Measurements from ENCODE around the gene COMMD6.

Gene COMMD6

GRCh38 chr13:75511051-75511625, 26.5 kb downstream of the COMMD6 start:
- Histone ChIP-seq H3K4me1 (ENCODE audit: insufficient read depth, low read length) (no peaks in the 10 kb centered on the region), H3K9ac (ENCODE audit: low read depth, low read length) (no peak overlapping the region), H3K36me3 (ENCODE audit: insufficient read depth, low read length) (no peaks in the 10 kb centered on the region), H3K9me3 (ENCODE audit: control insufficient read depth, insufficient read depth, low read length) (no peaks in the 10 kb centered on the region; the same call in 1 of the 2 replicates)

- Histone ChIP-seq H3K9me3 (ENCODE audit: control insufficient read depth, insufficient read depth, low read length) (no peaks in the 10 kb centered on the region), H3K4me1 (ENCODE audit: insufficient read depth, low read length) (no peaks in the 10 kb centered on the region), H3K9ac (ENCODE audit: low read depth, low read length) (no peak overlapping the region), H3K36me3 (ENCODE audit: insufficient read depth, low read length) (no peaks in the 10 kb centered on the region)
Observed at GRCh38 chr13:75508002-75508548, 29.6 kb downstream of the COMMD6 start.

DNA sequence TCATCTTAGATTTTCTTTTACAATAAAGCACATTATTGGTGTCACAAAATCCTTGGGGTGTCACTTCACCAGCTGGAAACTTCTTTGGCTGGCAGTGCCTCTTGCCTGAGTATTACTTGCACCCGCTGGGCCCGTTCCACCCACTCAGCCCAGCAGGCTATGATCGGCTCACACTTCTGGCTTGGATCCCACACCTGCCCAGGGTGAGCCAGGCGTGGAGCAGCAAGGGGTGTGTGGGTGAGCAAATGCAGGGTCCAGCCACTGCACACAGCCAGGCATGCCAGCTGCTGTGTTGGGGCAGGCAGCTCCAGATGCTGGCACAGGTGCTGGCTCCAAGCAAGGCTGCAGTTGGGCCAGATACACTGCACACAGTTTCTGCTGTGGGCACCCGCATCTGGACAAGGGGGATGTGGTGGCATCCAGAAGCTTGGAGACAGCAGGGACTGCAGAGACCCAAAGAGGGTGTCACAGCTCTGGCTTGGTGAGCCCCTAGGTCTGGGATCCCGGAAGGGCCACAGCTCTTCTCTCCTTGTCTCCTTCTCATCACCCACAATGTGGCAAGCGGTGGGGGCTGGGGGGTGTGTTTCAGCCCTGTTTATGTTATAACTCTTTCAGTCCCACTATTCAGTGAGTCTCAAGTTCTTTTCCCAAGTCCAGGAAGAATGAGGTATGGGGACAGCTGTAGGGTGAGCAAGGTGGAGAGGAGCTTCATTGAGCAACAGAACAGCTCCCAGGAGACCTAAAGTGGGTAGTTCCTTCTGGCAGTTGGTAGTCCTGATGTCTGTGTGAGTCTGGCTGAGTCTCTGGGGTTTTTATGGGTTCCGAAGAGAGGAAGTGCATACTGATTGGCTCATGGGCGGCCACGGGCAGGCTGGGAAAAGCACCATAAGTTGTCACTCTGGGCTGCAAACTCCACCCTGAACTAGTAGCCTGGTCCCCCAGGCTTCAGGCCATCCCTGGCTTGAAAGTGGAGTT, 30.3 kb downstream of the COMMD6 start:
- Histone ChIP-seq H3K9ac (ENCODE audit: low read depth, low read length) (no peak overlapping the region), H3K36me3 (ENCODE audit: insufficient read depth, low read length) (no peaks in the 10 kb centered on the region), H3K9me3 (ENCODE audit: control insufficient read depth, insufficient read depth, low read length) (no peaks in the 10 kb centered on the region), H3K4me1 (ENCODE audit: insufficient read depth, low read length) (no peaks in the 10 kb centered on the region)

- H3K9me3 ChIP-seq (ENCODE audit: control insufficient read depth, insufficient read depth, low read length) = no peaks in the 10 kb centered on the region
- H3K4me1 ChIP-seq (ENCODE audit: insufficient read depth, low read length) = no peaks in the 10 kb centered on the region
- no peak overlapping the region for H3K9ac ChIP-seq (ENCODE audit: low read depth, low read length)
- H3K36me3 ChIP-seq (ENCODE audit: insufficient read depth, low read length) = no peaks in the 10 kb centered on the region
Observed at GRCh38 chr13:75506018-75506417, 31.6 kb downstream of the COMMD6 start.

- H3K4me1 ChIP-seq (ENCODE audit: insufficient read depth, low read length) = no peaks in the 10 kb centered on the region
- H3K36me3 ChIP-seq (ENCODE audit: insufficient read depth, low read length) = no peaks in the 10 kb centered on the region
- H3K9me3 ChIP-seq (ENCODE audit: control insufficient read depth, insufficient read depth, low read length) = no peaks in the 10 kb centered on the region
- no peak overlapping the region for H3K9ac ChIP-seq (ENCODE audit: low read depth, low read length)
Observed at GRCh38 chr13:75505327-75505726, 32.3 kb downstream of the COMMD6 start.

GRCh38 chr13:75495938-75496337, 41.7 kb downstream of the COMMD6 start:
- H3K36me3 ChIP-seq (ENCODE audit: insufficient read depth, low read length) = no peaks in the 10 kb centered on the region
- no peaks in the 10 kb centered on the region for H3K4me1 ChIP-seq (ENCODE audit: insufficient read depth, low read length)
- no peaks in the 10 kb centered on the region for H3K9me3 ChIP-seq (ENCODE audit: control insufficient read depth, insufficient read depth, low read length)
- no peak overlapping the region for H3K9ac ChIP-seq (ENCODE audit: low read depth, low read length)

- no peaks in the 10 kb centered on the region for H3K9me3 ChIP-seq (ENCODE audit: control insufficient read depth, insufficient read depth, low read length)
- H3K36me3 ChIP-seq (ENCODE audit: insufficient read depth, low read length) = no peaks in the 10 kb centered on the region
- H3K4me1 ChIP-seq (ENCODE audit: insufficient read depth, low read length) = no peaks in the 10 kb centered on the region
- no peak overlapping the region for H3K9ac ChIP-seq (ENCODE audit: low read depth, low read length)
Observed at GRCh38 chr13:75494491-75494890, 43.1 kb downstream of the COMMD6 start.

DNA sequence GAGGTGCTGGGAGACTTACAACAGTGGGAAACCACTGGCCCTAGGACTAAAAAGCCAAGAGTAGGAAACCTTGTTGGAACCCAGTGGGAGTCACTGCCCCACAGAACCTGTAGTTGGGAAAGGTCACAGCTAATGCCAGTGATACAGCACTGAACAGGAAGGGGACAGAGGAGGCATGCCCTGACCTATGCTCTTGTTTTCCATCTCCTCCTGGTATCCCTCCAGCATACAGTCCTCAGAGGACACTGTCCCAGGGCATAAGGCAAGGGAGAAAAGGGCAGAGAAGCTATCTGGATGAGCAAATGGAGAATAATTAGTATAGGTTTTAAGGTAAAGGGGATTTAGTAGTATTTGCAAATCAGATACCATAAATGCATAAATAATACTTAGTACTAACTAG, 44.5 kb downstream of the COMMD6 start:
- Histone ChIP-seq H3K9ac (ENCODE audit: low read depth, low read length) (no peak overlapping the region), H3K9me3 (ENCODE audit: control insufficient read depth, insufficient read depth, low read length) (no peaks in the 10 kb centered on the region), H3K36me3 (ENCODE audit: insufficient read depth, low read length) (no peaks in the 10 kb centered on the region), H3K4me1 (ENCODE audit: insufficient read depth, low read length) (no peaks in the 10 kb centered on the region)

DNA sequence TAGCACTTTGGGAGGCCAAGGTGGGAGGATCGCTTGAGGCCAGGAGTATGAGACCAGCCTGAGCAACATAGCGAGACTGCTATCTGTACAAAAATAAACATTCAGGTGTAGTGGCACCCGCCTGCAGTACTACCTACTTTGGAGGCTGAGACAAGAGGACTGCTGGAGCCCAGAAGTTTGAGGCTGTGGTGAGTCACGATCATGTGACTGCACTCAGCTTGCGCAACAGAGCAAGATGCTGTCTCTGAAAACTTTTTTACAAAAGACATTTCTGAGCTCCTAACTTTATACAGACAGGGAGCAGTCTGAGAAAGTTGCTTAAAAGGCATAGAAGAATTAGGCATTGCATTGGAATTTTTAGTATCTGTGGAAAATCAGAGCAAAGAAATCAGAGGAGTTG, 45.3 kb downstream of the COMMD6 start:
- Histone ChIP-seq H3K4me1 (ENCODE audit: insufficient read depth, low read length) (no peaks in the 10 kb centered on the region), H3K9ac (ENCODE audit: low read depth, low read length) (no peak overlapping the region), H3K9me3 (ENCODE audit: control insufficient read depth, insufficient read depth, low read length) (no peaks in the 10 kb centered on the region), H3K36me3 (ENCODE audit: insufficient read depth, low read length) (no peaks in the 10 kb centered on the region)

DNA sequence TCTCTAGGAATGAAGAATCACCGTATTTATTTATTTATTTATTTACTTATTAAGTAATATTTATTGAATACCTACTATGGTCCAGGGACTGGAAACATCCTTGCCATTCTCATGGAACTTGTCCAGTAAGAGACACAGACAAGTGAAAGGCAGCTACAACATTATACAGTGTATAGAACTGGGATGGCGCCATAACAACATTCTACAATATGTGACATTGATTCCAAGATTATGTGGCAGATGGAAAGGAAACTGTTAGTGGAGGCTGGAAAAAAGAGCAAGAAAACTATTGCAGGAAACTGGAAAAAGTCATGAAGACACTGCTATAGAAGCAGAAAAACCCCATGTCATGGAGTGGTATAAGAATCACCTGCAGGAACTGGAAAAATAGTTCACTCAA, 46.3 kb downstream of the COMMD6 start:
- no peaks in the 10 kb centered on the region for H3K9me3 ChIP-seq (ENCODE audit: control insufficient read depth, insufficient read depth, low read length)
- H3K36me3 ChIP-seq (ENCODE audit: insufficient read depth, low read length) = no peaks in the 10 kb centered on the region
- no peak overlapping the region for H3K9ac ChIP-seq (ENCODE audit: low read depth, low read length)
- H3K4me1 ChIP-seq (ENCODE audit: insufficient read depth, low read length) = peaks cover 2% of the 10 kb centered on the region; the same call in 1 of the 2 replicates

DNA sequence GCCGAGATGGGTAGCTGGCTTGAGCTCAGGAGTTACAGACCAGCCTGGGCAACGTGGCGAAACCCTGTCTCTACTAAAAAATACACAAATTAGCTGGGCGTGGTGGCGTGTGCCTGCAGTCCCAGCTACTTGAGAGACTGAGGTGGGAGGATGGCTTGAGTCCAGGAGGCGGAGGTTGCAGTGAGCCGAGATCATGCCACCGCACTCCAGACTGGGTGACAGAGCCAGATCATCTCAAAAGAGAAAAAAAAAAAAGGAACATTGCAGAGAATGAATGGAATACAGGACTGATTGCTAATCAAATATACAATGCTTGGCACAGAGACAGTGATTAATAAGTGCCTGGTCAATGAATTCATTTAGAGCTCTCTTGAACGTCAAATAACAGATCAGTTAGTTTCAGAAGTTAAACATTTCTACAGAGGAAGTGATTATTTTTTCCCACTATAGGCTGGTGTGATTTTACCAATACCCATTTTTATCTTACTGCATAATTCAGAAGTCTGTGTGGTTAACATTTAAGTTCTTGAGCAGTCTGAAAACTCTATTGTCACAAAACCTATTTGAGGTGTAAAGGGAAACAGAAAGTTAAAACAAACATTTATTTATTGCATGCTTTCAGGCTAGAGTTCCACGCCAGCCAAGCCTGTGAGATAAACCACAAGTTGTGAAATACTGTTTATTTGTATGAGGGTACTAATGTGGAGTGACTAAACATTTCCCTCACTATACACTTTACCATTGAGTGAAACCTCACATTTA, 48.0 kb downstream of the COMMD6 start:
- Histone ChIP-seq H3K4me1 (ENCODE audit: insufficient read depth, low read length) (peaks cover 15% of the 10 kb centered on the region), H3K9me3 (ENCODE audit: control insufficient read depth, insufficient read depth, low read length) (no peaks in the 10 kb centered on the region)

DNA sequence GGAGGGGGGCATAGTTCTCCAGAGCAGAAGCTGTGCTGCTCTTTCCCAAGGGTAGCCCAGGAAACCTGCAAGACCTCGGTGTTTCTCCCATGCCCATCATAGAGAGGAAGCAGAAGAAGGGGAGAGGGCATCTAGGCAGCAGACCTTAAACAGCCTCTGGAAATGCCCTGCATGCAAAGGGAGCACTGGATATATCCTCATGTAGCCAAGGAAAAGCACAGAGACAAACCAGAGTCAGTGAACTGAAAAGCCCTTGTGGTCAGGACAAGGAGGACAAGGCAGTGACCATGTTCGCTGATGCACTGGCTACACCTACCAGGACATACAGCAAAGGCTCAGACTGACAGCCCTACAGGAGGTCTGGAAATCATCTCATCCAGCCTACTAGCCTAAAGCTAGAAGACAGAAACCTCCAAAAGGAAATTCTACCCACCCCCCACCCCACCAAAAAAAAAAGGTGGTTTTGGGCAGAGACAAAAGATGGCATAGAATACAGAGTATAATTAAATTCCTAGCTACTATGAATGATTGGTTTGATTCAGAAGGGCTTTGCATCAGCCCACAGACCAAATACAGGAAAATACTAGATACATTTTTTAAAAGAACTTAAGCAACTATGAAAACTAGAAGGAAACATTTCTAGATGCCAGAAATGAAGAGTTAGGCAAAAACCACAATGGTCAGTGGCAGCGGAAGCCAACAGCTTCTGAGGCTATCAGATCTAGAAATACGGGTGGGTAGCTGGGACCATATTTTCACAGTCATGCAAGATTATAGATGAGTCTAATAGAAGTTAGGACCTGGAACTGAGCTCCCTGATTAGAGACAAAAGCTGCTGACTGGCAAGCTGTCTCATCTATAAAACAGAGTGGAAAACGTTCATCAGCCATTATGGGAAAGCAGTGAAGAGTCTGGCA, 51.2 kb downstream of the COMMD6 start:
- Histone ChIP-seq H3K4me1 (ENCODE audit: insufficient read depth, low read length) (peaks cover 15% of the 10 kb centered on the region), H3K9me3 (ENCODE audit: control insufficient read depth, insufficient read depth, low read length) (no peaks in the 10 kb centered on the region), H3K9ac (ENCODE audit: low read depth, low read length) (no peak overlapping the region), H3K36me3 (ENCODE audit: insufficient read depth, low read length) (no peaks in the 10 kb centered on the region)

More for the DNA sequence above, 48.0 kb downstream of the COMMD6 start:
- no peak overlapping the region for H3K9ac ChIP-seq (ENCODE audit: low read depth, low read length)
- no peaks in the 10 kb centered on the region for H3K36me3 ChIP-seq (ENCODE audit: insufficient read depth, low read length)

GRCh38 chr13:75485286-75486062, 52.2 kb downstream of the COMMD6 start:
- Histone ChIP-seq H3K36me3 (ENCODE audit: insufficient read depth, low read length) (no peaks in the 10 kb centered on the region), H3K9ac (ENCODE audit: low read depth, low read length) (no peak overlapping the region), H3K4me1 (ENCODE audit: insufficient read depth, low read length) (peaks cover 15% of the 10 kb centered on the region), H3K9me3 (ENCODE audit: control insufficient read depth, insufficient read depth, low read length) (no peaks in the 10 kb centered on the region)
